WTC11 (cell line): ENCODE data around the gene ANO10. TPM values are rescaled to one million over a fixed set of nuclear protein-coding genes. Genes with fewer than 3 reads are reported as not detected.

Experiments used
- ATAC-seq: fragments of 200-7000 bp; cut with Tn5 transposase; 2 replicates; pipeline ENCODE4 v1.10.0; 2021; ENCODE audit warnings: mild to moderate bottlenecking, moderate library complexity
- CTCF ChIA-PET: fragments of 300-600 bp; sonication (Branson Sonifier 250); formaldehyde crosslinking; loops from one replicate; lab custom pipeline; 2021; ENCODE audit warnings: antibody characterized with exemption; lab: Charles Lee
- POLR2A ChIA-PET: fragments of 350-600 bp; sonication (Branson Sonifier 250); formaldehyde crosslinking; loops from one replicate; lab custom pipeline; 2021; ENCODE audit warnings: antibody characterized with exemption; lab: Charles Lee
- DNase-seq: peaks from one replicate; pipeline ENCODE4 v3.0.0; 2021; ENCODE audit warnings: low spot score
- H3K27ac Mint-ChIP-seq: 2 replicates; pipeline ENCODE4 v1.8.0; 2021; ENCODE audit warnings: mixed read lengths
- H3K27me3 Mint-ChIP-seq: 2 replicates; pipeline ENCODE4 v1.8.0; 2021; ENCODE audit warnings: low read depth, mild to moderate bottlenecking, moderate library complexity, mixed read lengths
- H3K36me3 Mint-ChIP-seq: 2 replicates; pipeline ENCODE4 v1.8.0; 2021; ENCODE audit warnings: mixed read lengths
- H3K4me1 Mint-ChIP-seq: 2 replicates; pipeline ENCODE4 v1.8.0; 2022; ENCODE audit warnings: mixed read lengths
- H3K4me3 Mint-ChIP-seq: 2 replicates; pipeline ENCODE4 v1.8.0; 2021; ENCODE audit warnings: mild to moderate bottlenecking, moderate library complexity, mixed read lengths
- H3K9me3 Mint-ChIP-seq: 2 replicates; pipeline ENCODE4 v1.8.0; 2021; ENCODE audit warnings: mixed read lengths
- ARID4B ChIP-seq: sonication (generic); formaldehyde crosslinking; IDR thresholded peaks from 2 replicates; pipeline ENCODE4 v1.8.0; 2023; ENCODE audit warnings: missing genetic modification reagents, mild to moderate bottlenecking, borderline replicate concordance
- ATF2 ChIP-seq: sonication (generic); formaldehyde crosslinking; IDR thresholded peaks from 2 replicates; pipeline ENCODE4 v1.8.1; 2022; ENCODE audit warnings: low read depth, missing genetic modification reagents, borderline replicate concordance
- CTCF ChIP-seq: fragments of 200-600 bp; IDR thresholded peaks from 2 replicates; pipeline ENCODE4 v1.8.0; 2022; ENCODE audit warnings: antibody characterized with exemption
- ELF4 ChIP-seq: sonication (generic); formaldehyde crosslinking; IDR thresholded peaks from 2 replicates; pipeline ENCODE4 v1.8.1; 2022; ENCODE audit warnings: low read depth, mild to moderate bottlenecking, moderate library complexity, missing genetic modification reagents
- ETV6 ChIP-seq: sonication (generic); formaldehyde crosslinking; IDR thresholded peaks from 2 replicates; pipeline ENCODE4 v1.8.1; 2022; ENCODE audit warnings: mild to moderate bottlenecking, missing genetic modification reagents
- FOXP1 ChIP-seq: sonication (generic); formaldehyde crosslinking; IDR thresholded peaks from 2 replicates; pipeline ENCODE4 v1.8.0; 2022; ENCODE audit warnings: missing genetic modification reagents, mild to moderate bottlenecking, moderate library complexity, borderline replicate concordance
- GRHL2 ChIP-seq: fragments of 250-450 bp; sonication (Bioruptor Pico); IDR thresholded peaks from 2 replicates; pipeline ENCODE4 v1.8.0; 2022; ENCODE audit warnings: mild to moderate bottlenecking, moderate library complexity; ENCODE audit not compliant: insufficient replicate concordance, severe bottlenecking
- HMGXB4 ChIP-seq: sonication (generic); formaldehyde crosslinking; IDR thresholded peaks from 2 replicates; pipeline ENCODE4 v1.8.1; 2023; ENCODE audit warnings: mild to moderate bottlenecking, moderate library complexity, missing genetic modification reagents
- NR3C1 ChIP-seq: sonication (generic); formaldehyde crosslinking; conservative IDR thresholded peaks from 2 replicates; pipeline ENCODE4 v1.8.1; 2023; ENCODE audit warnings: low read depth, mild to moderate bottlenecking, missing genetic modification reagents
- PRDM15 ChIP-seq: sonication (generic); formaldehyde crosslinking; IDR thresholded peaks from 2 replicates; pipeline ENCODE4 v1.8.0; 2022; ENCODE audit warnings: missing genetic modification reagents
- RORB ChIP-seq: fragments of 250-450 bp; sonication (Bioruptor Pico); IDR thresholded peaks from 2 replicates; pipeline ENCODE4 v1.9.0; 2021; ENCODE audit warnings: mild to moderate bottlenecking
- SMAD4 ChIP-seq: sonication (generic); formaldehyde crosslinking; IDR thresholded peaks from 2 replicates; pipeline ENCODE4 v1.8.0; 2022; ENCODE audit warnings: mild to moderate bottlenecking, missing genetic modification reagents
- TP53 ChIP-seq: sonication (generic); formaldehyde crosslinking; IDR thresholded peaks from 2 replicates; pipeline ENCODE4 v1.8.1; 2023; ENCODE audit warnings: mild to moderate bottlenecking, missing genetic modification reagents
- ZNF121 ChIP-seq: sonication (generic); formaldehyde crosslinking; IDR thresholded peaks from 2 replicates; pipeline ENCODE4 v1.8.0; 2023; ENCODE audit warnings: missing genetic modification reagents
- ZNF232 ChIP-seq: sonication (generic); formaldehyde crosslinking; IDR thresholded peaks from 2 replicates; pipeline ENCODE4 v1.8.0; 2022; ENCODE audit warnings: mild to moderate bottlenecking, missing genetic modification reagents
- ZNF416 ChIP-seq: fragments of 250-450 bp; sonication (Bioruptor Pico); IDR thresholded peaks from 2 replicates; pipeline ENCODE4 v1.9.0; 2021; ENCODE audit warnings: mild to moderate bottlenecking, inconsistent platforms
- ZNF532 ChIP-seq: fragments of 250-450 bp; sonication (Bioruptor Pico); IDR thresholded peaks from 2 replicates; pipeline ENCODE4 v1.9.0; 2021; ENCODE audit warnings: mild to moderate bottlenecking, borderline replicate concordance
- ZNF671 ChIP-seq: fragments of 250-450 bp; sonication (Bioruptor Pico); IDR thresholded peaks from 2 replicates; pipeline ENCODE4 v1.8.0; 2021; ENCODE audit warnings: mild to moderate bottlenecking
- total RNA-seq: library from RNA; stranded (reverse); gene quantifications from 3 replicates; pipeline ENCODE4 v1.2.3, GENCODE V29; 2021

Gene ANO10
- total RNA-seq, 1 experiment from 2014 or later = 35.1 TPM

- ChIA-PET POLR2A (no interaction called here), CTCF (no interaction called here)
- H3K4me1 Mint-ChIP-seq = peaks cover 28% of the 10 kb centered on the region
- H3K4me3 Mint-ChIP-seq = no peak overlapping the region
- peaks cover 4% of the 10 kb centered on the region for H3K36me3 Mint-ChIP-seq
- no peak overlapping the region for H3K27ac Mint-ChIP-seq
- TF ChIP-seq ARID4B (CRISPR knock-in tag) (no peak), ATF2 (CRISPR knock-in tag) (no peak), PRDM15 (CRISPR knock-in tag) (no peak)
- TF ChIP-seq, all 79 proteins: peak for 0
- no peak for DNase-seq
- no peak for ATAC-seq
- H3K27me3 Mint-ChIP-seq = peaks cover 15% of the 10 kb centered on the region
- peaks cover 5% of the 10 kb centered on the region; the same call in 1 of the 2 replicates for H3K9me3 Mint-ChIP-seq
Observed at GRCh38 chr3:43362183-43362582, 259.6 kb downstream of the ANO10 start.

GRCh38 chr3:43361077-43361476 lies 260.7 kb downstream of the ANO10 start:
- POLR2A ChIA-PET = no interaction called here
- CTCF ChIA-PET = interaction anchor here (1.5 to 1.8 kb wide), 2 partner anchors 12 to 17 kb away, joined by 4 to 6 read pairs; no protein-coding TSS in a partner anchor
- no peak for ATAC-seq
- TF ChIP-seq ETV6 (CRISPR knock-in tag) (no peak), NR3C1 (no peak), TP53 (CRISPR knock-in tag) (no peak), HMGXB4 (CRISPR knock-in tag) (no peak), ZNF121 (CRISPR knock-in tag) (no peak), GRHL2 (CRISPR knock-in tag) (no peak), ZNF671 (CRISPR knock-in tag) (no peak), ZNF416 (CRISPR knock-in tag) (no peak), ZNF532 (CRISPR knock-in tag) (no peak), CTCF (no peak), RORB (CRISPR knock-in tag) (no peak), ELF4 (CRISPR knock-in tag) (no peak), ZNF232 (CRISPR knock-in tag) (no peak), FOXP1 (CRISPR knock-in tag) (no peak), SMAD4 (no peak)

More at GRCh38 chr3:43361077-43361476, 260.7 kb downstream of the ANO10 start:
- H3K9me3 Mint-ChIP-seq = peaks cover 6% of the 10 kb centered on the region
- DNase-seq = no peak
- peaks cover 1% of the 10 kb centered on the region; the same call in 1 of the 2 replicates for H3K36me3 Mint-ChIP-seq
- peaks cover 28% of the 10 kb centered on the region for H3K4me1 Mint-ChIP-seq
- H3K27me3 Mint-ChIP-seq = peaks cover 26% of the 10 kb centered on the region
- H3K27ac Mint-ChIP-seq = no peak overlapping the region
- no peak overlapping the region for H3K4me3 Mint-ChIP-seq
